T47D (cell line): ENCODE data around the gene GPR63.

Experiments used
- DNase-seq, 2 experiments: peaks; one replicate each; pipeline versions ENCODE4 v3.0.0 to v3.0.0-alpha.2; 2011 to 2012; ENCODE audit warnings: low read depth in 1 of 2, low spot score in 1 of 2
- JUND ChIP-seq: IDR thresholded peaks from 2 replicates; pipeline ENCODE4 v1.6.1; 2012; ENCODE audit warnings: low read depth
- in situ Hi-C: cut with HindIII; loops from 2 replicates; pipeline ENCODE4 v1.10.0; 2016; ENCODE audit warnings: low sequenced_read_pairs, low pct_unique_long_range_greater_than_20kb

Gene GPR63

DNA sequence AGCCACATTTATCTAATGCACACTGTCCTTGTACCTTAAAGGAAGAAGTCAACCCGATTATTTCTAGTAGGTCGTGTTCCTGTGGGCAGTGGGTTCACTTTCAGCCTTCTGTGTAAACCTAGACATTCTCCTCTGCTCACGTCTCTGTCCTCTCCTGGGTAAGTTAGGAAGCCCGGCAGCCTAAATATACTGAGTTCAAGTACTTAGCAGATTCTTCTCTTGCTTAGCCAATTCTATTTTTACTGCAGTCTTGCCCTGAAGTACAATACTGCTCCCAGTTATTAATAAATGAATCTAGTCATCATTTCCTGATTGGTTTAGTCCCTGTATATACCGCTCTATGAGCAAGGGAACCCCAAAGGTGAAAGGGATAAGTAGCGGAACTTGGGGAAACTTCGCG is 14.6 kb upstream of the GPR63 start:
- in situ Hi-C loops: no loop called here
- no peak for DNase-seq
- TF ChIP-seq JUND: no peak

DNA sequence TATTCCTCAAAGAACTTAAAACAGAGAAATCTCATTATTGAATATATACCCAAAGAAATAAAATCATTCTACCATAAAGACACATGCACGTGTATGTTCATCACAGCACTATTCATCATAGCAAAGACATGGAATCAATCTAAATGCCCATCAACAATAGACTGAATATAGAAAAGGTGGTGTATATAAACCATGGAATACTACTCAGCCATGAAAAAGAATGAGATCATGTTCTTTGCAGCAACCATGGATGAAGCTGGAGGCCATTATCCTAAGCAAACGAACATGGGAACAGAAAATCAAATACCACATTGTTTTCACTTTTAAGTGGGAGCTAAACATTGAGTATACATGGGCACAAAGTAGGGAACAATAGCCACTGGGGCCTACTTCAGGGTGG is 12.3 kb upstream of the GPR63 start:
- no peak for TF ChIP-seq JUND
- no peak for DNase-seq
- in situ Hi-C loops: no loop called here

DNA sequence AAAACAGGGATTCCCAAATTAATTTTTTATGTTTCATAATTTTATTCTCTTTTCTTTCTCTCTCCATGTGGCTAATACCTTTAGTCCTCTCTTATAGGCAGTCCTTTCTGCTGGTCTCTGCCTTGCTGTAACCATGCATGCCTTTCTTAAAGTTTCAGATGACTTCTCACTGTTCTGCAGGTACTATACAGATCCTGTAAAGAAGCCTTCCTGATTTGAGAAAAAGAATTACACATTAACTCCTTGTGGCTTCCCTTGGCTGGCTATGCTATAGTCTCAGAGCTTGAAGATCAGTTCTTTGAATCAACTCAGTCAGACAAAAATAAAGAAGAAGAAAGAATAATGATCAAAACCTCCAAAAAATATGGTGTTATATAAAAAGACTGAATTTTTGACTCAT is 7.3 kb upstream of the GPR63 start:
- TF ChIP-seq JUND: no peak
- no peak for DNase-seq
- in situ Hi-C loops: no loop called here

DNA sequence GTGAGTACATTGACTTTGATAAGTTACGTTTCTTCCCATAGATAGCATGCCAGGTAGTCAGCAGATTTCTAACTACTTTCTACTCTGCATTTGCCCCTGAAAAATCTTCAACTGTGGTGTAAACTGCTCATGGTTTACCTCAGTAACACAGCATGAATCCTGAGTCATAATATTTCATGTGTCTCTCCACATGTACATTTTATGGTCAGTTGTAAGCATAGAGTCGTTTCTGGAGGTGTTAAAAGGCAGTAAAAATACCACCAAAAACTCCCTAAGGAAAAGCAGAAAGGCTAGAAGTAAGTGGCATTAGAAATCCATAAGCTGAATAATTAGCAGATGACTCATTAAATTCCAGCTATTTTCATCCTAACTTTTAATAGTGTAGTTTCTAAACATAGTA is 4.1 kb upstream of the GPR63 start:
- no peak for DNase-seq
- TF ChIP-seq JUND: no peak
- in situ Hi-C loops: no loop called here

DNA sequence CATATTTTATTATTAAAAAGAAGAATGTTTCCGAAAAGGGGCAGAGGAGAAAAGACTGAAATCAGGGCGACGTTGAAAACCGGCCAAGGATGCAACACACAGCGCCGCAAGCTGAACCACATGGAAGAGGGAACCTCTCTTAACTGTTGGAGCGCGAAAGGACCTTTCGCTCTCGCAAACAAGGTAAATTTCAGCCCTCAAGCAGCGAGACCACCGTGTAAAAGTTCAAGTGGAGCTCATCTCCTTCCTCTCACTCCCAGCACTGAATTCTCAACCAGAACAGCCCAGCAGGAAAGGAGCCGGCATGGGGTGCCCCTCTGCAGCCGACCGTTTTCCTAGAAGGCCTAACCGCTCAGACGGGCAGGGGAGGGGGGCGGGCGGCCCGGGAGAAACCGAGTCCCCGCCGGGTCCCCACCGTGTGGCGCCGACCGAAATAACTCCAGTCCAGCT is 621 bp downstream of the GPR63 start:
- no peak for TF ChIP-seq JUND
- in situ Hi-C loops: no loop called here
- peak in 1 of 2 experiments; percentile 7 for DNase-seq

DNA sequence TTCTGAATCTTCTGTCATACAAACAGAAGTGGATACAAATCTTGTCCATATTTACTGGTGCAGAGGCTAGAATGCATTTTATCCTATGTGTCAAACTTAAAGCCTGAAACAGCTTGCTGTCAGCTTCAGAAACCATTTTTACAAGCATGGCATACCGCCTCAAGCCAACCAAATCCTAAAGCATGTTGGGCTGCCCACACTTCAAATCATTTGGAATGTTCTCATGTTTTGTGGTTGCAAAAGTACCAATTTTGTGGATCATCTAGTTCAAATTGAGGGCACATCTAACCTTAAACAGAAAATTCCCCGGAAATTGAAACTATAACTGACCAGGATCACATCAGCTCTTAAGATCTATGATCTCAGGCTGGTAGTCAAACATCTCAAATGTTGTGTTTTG is 3.2 kb downstream of the GPR63 start:
- no peak for DNase-seq
- in situ Hi-C loops: no loop called here
- no peak for TF ChIP-seq JUND

DNA sequence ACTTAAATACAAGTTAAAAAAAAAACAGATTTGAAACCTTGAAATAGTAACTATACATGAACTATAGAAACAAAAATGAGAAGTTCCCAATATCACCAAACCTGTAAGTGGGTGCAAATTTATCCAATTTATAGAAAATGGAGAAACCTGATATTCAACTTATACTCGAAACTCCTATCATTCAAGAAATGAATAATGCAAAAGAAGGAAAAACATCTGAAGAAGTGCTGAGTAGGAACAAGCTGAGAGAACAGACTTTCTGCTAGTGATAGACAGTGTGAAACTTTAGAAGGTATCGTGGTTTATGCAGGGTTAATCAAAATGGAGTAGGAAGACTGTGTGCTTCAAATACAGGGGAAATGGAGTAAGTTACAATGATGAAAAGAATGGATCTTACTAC is 4.5 kb downstream of the GPR63 start:
- in situ Hi-C loops: no loop called here
- no peak for DNase-seq

DNA sequence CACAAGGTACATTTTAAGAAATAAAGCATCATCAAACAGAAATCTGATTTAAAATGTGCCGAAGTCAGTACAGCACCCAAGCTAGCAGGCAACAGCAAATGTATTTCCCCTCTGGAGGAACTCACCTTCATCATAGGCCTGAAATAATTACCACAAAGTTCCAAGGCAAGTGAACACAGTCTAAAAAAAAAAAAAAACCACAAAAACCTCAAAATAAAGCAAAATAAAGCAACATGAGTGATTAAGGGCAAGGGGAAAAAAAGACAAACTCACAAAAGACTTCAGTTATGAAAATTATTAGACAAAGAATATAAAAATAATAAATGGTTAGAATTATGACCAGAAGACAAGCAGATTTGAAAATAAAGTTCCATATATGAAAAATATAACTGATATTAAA is 10.4 kb downstream of the GPR63 start:
- DNase-seq: no peak
- in situ Hi-C loops: no loop called here
- no peak for TF ChIP-seq JUND

More for the DNA sequence above, 4.5 kb downstream of the GPR63 start:
- TF ChIP-seq JUND: no peak

DNA sequence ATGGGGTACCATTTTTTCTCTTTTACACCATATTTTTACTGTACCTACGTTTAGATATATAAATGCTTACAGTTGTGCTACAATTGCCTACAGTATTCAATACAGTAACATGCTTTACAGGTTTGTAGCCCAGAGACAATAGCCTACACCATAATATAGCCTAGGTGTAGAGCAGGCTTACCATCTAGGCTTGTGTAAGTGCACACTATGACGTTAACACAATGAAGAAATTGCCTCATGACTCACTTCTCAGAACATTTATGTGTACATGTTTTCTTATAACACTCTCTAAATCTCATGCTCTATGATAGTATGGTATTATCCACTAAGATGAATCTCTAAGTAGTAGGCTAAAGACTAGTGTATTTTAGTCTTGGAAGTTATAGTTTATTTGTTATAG is 13.5 kb downstream of the GPR63 start:
- DNase-seq: no peak
- no peak for TF ChIP-seq JUND
- in situ Hi-C loops: no loop called here

DNA sequence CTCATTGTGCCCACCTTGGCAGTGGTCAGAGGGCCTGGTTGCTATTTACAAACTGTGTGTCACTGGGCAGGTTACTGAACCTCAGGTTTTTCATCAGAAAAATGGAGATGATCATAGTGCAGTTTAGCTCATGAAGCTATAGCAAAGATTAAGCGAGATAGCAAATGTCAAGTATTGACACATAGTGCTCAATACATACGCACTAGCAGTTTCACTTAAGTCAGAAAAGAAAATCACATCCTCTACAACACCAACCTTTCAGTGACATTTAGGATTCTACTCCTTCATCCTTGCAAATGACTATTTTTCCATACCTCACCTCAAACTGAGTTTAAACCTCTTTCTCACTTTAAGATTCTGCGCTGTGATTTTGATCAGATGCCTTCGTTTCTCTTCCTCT is 16.2 kb downstream of the GPR63 start:
- in situ Hi-C loops: no loop called here
- no peak for DNase-seq
- no peak for TF ChIP-seq JUND

DNA sequence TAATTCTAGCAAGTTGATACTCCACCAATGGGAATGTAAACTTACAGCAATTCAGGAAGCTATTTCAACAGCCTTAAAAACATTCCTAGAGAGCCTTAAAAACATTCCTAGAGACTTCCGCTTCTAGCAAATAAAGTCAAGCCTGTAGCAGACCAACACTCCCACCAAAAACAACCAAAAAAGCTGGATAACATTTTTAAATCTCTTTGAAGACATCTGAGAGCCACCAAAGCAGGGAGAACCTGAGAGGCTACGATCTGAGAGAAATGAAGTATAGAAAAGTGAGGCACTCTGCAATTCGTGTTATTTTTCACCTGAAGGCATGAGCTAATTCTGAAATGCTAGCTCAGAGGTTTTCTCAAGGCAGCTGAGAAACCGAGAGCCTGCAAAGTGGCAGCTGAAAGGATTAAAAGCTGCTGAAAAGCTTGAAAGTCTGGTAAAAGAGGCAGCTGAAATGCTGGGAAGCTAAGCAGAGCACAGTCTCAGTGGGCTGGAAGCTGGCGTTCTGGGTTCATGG is 20.9 kb downstream of the GPR63 start:
- no peak for DNase-seq
- no peak for TF ChIP-seq JUND
- in situ Hi-C loops: no loop called here

DNA sequence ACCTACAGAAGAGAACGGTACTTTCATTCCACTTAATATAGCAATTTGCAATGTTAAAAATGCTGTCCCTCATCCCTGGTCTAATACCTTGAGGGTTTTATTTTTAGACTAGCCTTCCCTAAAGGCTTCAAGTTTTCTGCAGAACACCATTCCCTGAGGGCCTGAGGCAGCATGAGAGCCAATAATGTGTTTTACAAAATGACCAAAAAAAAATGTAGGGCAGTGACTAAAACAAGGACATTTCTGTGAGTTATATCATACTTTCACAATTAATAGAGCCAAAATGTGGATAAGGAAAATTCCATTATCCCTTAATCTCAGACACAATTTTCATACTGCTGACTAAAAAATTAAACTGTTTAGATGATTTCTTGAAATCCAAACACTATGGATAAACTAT is 22.7 kb downstream of the GPR63 start:
- no peak for DNase-seq
- in situ Hi-C loops: no loop called here
- TF ChIP-seq JUND: no peak

DNA sequence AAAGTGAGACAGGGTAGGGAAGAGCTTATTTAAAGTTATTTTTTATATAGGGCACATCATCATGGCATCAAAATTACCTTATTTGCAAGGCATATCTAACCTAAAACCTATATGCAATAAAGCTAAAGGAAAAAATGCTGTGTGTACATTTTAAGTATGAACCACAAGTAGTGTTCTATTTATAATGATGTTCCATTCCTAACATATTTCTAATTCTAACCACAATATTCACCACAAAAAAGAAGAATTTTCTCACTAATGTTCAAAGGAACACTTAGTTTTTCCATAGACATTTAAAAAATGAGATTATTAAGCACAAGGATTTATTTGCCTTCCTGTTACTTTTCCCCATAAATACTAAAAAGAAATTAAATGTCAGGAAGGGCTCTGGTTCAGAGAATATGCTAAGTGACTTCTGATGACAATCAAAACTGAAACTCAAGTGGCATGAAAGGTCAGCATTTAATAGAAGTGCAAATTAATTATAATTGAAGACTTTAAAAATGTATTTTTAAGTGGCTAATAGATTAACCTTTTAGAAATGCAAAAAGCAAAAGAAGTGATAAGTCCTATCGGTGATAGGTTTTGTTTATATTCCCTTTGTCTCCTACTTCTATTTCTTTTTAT is 25.1 kb downstream of the GPR63 start:
- no peak for TF ChIP-seq JUND
- DNase-seq: no peak
- in situ Hi-C loops: no loop called here

DNA sequence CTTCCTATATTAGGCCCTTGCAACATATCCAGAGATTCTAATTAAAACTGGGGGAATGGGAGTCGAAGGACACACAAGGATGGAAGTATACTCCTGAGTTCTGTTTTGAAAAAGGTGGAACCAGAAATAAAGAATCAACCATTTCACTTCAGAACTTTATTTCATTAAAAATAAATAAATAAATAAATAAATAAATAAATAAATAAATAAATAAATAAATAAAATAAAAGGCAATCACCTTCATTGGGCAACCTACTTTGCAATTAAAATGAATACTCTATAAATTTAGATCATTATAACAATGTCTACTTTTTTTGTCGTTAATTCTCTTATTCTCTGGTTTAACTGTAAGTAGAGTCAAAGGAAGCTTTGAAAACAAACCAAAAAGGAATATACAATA is 25.6 kb downstream of the GPR63 start:
- no peak for DNase-seq
- no peak for TF ChIP-seq JUND
- in situ Hi-C loops: no loop called here
